T-helper 1 cell treated with Interleukin-12 subunit alpha and Interleukin-12 subunit beta and Interleukin-4 antibody, amounts not matched to agents 30 ng/mL and 1 ng/mL, for 36 hours (primary cell): ENCODE results near the gene APBA2. TPM values are rescaled to one million over a fixed set of nuclear protein-coding genes. Genes with fewer than 3 reads are reported as not detected.
"Not testable (repeated sequence)": the region's sequence is repeated elsewhere in the genome, so short reads cannot be mapped to it uniquely, and the experiment has no call there.

Experiments used
- intact Hi-C: fragments of 100-400 bp; cut with micrococcal nuclease; formaldehyde crosslinking; loops from one replicate; pipeline ENCODE4 v1.15.1; 2024
- total RNA-seq: library from RNA; stranded (reverse); gene quantifications from 2 replicates; pipeline ENCODE4 v1.2.3, GENCODE V29; 2022

The APBA2 gene
- total RNA-seq: 4.4 and 5.8 TPM in 2 replicates

DNA sequence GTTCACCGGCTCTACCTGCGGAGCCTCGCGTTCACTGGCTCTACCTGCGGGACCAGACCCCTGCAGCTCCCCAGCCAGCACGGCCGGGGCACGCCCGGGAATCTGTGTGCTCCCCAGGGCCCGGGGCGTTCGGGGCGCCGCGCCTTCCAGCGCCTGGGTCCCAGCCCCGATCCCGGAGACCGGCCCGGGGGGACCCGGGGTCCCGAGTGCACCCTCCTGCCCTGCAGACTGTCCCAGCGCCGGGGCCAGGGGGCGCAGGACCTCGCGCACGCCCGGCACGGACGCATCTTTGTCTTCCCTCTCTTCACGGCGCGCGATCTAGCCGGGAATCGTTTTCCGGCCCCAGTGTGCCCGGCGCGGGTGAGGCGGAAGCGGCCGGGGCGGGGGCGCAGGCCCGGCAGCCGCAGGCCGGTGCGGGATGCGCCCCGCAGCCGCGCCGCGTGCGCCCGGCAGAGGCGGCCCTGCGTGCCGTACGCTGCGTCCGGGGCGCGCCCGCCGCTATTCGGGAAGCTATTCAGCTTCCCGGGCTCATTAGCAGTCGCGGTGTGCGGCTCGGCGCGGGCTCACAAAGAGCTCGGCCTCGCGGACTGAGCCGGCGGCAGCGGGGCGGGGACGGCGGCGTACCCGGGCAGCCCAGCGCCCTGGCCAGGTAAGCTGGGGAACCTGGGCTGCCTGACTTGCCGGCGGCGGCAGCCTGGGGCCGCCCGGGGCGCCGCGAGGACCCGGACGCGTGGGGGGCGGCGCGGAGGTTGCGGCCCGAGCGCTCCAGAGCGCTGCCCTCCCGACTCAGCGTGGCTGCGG is at the start of gene APBA2:
APBA2 (plus strand) TSS at position 345 of the 801 bp plus-strand sequence. CDS start 167,911 bp downstream, outside the sequence.
- intact Hi-C loops: no loop called here

GRCh38 chr15:28840285-28840684 is 45.5 kb upstream of the APBA2 start:
- intact Hi-C loops: not testable (repeated sequence)

- intact Hi-C loops: not testable (repeated sequence)
Observed at GRCh38 chr15:28842210-28842609, 43.6 kb upstream of the APBA2 start.

DNA sequence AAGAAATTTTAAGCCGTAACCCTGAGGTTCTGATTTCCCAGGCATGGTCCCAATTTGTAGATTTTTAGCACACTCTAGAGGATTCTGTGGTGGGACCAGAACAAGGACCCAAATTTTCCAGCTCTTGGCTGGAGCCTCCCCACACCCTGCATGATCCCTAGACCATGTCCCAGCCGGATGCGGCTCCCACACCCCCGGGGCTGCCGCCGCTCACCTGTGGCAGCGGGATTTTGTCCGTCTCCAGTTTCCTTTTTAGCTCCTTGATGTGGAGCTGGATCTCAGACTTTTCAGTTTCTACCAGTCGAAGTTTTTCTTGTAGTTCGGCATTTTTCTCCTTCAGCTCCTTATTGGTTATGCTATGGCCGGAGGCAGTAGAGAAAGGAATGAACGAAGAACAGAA is 42.3 kb upstream of the APBA2 start:
- intact Hi-C loops: not testable (repeated sequence)

DNA sequence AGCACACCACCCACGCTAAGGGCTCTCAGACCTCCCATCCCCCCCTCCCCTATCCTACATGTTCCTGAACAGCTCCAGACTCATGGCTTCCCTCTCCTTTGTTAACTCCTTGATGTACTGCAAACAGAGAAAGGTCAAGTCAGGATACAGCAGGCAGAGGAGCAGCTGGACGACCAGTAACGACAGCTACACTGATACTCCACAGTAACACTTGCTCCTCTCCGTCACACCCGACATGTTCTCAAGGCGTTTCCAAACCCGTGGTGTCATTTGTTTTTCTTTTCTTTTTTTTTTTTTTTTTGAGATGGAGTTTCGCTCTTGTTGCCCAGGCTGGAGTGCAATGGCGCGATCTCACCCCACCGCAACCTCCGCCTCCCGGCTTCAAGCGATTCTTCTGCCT is 41.6 kb upstream of the APBA2 start:
- intact Hi-C loops: not testable (repeated sequence)

DNA sequence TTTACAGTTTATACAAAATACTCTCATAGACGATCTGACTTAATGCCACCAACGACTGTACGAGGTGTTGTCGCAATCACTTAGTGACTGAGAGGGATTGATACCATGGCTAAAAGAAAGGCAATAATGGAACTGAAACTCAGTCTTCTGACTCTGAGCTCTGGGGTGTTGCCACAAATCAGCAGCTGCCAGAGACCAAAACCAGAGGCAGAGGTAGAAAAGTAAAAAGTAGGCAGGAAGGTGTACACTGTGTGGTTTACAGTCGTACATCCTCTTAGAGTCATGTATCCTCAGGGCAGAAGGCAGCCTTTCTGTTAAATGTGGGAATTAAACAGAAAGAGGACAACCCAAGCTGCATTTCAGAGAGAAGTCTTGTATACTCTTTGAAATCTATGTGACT is 38.5 kb upstream of the APBA2 start:
- intact Hi-C loops: not testable (repeated sequence)

DNA sequence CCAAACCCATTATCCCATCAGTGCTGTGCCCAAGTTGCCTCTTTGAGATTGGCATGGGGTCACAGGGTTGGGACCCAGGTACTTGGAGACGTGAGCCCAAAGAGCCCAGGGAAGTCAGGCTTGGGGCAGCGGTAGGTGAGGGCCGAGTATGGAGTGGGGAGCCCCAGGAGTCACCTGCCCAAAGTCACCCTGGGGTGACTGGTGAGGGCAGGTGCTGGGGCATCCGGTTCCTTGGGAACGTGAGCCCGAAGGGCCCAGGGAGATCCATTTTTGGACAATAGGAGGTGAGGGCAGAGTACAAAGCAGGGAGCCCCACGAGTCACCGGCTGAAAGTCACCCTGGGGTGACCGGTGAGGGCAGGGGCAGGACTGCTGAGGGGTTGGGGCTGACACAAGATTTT is 37.8 kb upstream of the APBA2 start:
- intact Hi-C loops: not testable (repeated sequence)

DNA sequence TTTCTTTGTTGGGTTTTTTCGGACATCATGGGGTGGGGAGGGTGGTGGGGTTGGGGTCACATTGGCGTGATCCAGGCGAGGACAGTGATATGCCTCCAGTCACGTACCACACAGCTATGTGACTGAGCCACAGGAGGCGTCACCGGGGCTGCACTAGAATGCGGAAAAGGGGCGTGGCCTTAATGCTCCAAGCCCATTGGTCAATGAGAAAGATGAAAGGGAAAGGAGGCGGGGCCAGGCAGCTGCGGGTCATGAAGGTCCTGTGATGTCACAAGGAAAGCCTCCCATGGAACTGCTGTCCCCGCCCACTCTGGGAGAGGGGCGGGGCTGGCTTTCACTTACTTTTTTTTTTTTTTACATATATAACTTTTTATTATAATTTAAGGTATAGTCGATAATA is 37.3 kb upstream of the APBA2 start, which contains the start of gene GOLGA6L7:
GOLGA6L7 (minus strand) TSS at position 124 of the 400 bp plus-strand sequence; CDS start at position 29, 95 bp downstream.
- intact Hi-C loops: not testable (repeated sequence)

- intact Hi-C loops: not testable (repeated sequence)
Observed at GRCh38 chr15:28849271-28849670, 36.5 kb upstream of the APBA2 start.

DNA sequence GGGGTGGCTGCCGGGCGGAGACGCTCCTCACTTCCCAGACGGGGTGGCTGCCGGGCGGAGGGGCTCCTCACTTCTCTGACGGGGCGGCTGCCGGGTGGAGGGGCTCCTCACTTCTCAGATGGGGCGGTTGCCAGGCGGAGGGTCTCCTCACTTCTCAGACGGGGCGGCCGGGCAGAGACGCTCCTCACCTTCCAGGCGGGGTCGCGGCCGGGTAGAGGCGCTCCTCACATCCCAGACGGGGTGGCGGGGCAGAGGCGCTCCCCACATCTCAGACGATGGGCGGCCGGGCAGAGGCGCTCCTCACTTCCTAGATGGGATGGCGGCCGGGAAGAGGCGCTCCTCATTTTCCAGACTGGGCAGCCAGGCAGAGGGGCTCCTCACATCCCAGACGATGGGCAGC is 36.0 kb upstream of the APBA2 start:
- intact Hi-C loops: not testable (repeated sequence)

- intact Hi-C loops: not testable (repeated sequence)
Observed at GRCh38 chr15:28853654-28854053, 32.1 kb upstream of the APBA2 start.

GRCh38 chr15:28854578-28854977 is 31.2 kb upstream of the APBA2 start:
- intact Hi-C loops: not testable (repeated sequence)

GRCh38 chr15:28861031-28861534 is 24.7 kb upstream of the APBA2 start:
- intact Hi-C loops: no loop called here

DNA sequence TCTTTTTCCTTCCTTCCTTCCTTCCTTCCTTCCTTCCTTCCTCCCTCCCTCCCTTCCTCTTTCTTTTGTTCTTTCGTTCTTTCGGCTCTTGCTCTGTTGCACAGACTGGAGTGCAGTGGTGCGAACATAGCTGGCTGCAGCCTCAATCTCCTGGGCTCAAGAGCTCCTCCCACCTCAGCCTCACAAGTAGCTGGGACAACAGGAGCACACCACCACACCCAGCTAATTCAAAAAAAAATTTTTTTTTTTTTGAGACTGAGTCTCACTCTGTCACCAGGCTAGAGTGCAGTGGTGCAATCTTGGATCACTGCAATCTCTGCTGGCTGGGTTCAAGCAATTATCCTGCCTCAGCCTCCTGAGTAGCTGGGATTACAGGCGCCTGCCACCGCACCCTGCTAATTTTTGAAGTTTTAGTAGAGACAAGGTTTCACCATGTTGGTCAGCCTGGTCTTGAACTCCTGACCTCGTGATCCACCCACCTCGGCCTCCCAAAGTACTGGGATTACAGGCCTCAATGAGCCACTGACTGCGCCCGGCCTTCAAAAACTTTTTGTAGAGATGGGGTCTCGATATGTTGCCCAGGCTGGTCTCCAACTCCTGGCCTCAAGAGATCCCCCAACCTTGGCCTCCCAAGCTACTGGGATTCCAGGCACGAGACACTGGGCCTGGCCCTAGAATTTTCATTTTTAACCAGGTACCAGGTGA is 24.0 kb upstream of the APBA2 start:
- intact Hi-C loops: not testable (repeated sequence)

DNA sequence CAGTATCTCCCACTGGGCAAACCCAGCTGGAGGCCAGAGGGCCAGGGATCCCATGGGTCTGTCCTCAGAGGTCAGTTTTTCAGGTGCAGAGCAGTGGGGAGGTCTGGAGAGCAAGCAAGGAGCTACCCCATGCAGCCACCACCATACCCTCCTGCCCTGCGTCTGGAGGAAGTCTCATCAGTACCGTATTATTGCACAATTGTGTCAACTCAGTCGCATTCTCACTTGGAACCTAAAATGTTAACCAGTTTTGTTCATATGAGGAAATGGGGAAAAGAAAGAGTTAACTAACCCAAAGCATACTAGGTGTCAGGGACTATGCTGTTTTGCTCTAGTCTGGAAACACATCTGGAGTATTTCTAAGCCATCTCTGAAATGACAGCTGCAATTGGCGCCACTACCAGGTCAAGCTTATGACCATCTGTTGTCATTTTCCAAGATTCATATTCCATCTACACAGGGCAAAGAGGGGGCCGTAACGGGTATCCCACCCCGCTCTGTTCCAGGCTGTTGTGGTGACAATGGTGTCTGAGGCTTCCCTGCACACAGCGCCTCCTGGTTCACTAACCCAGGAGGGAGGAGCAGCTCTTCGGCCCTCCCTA is 16.9 kb upstream of the APBA2 start:
- intact Hi-C loops: no loop called here

- intact Hi-C loops: no loop called here
Observed at GRCh38 chr15:28871168-28871567, 14.6 kb upstream of the APBA2 start.

DNA sequence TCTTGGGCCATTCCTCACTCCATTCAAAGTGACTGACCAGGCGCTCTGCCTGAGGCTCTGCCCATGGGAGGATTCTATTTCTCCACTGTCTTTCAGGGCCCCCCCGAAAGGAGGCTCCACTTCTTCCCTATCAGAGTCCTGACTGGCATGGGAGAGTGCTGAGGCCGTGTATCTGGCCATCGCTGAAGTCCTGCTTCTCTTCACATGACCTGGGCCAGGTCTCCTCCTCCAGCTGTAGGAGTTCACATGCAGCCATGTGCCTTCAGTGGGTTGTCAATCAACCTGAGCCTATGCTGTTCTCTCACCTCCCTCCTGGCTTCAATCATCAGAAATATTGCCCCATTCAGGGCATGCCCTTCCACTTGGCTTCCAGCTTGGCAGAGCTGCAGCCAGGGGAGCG is 12.8 kb upstream of the APBA2 start:
- intact Hi-C loops: no loop called here

GRCh38 chr15:28873585-28874190 is 12.1 kb upstream of the APBA2 start:
- intact Hi-C loops: no loop called here

- intact Hi-C loops: no loop called here
Observed at GRCh38 chr15:28875461-28876000, 10.2 kb upstream of the APBA2 start.

GRCh38 chr15:28876131-28876844 is 9.5 kb upstream of the APBA2 start:
- intact Hi-C loops: no loop called here

DNA sequence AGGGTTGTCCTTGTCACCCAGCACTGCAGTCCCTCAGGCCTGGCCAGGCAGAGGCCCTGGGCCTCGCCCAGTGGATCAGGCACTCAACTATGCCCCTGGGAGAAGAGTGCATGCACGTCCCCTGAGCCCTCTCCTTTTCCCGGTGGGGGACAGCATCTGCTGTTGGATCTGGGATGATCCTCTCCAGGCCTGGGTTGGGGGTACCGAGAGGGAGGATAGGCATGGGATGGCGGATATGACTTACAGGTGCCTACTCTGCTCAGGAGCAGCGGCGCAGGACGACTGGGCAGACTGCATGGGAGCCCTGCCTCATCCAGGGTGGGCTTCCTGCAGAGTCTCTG is 9.0 kb upstream of the APBA2 start:
- intact Hi-C loops: no loop called here
